ENCODE results near the gene KIR2DL4. TPM values are rescaled to one million over a fixed set of nuclear protein-coding genes. Genes with fewer than 3 reads are reported as not detected.
"Not testable (repeated sequence)": the region's sequence is repeated elsewhere in the genome, so short reads cannot be mapped to it uniquely, and the experiment has no call there.

KIR2DL4 gene
- total and polyA plus RNA-seq, 12 donors = 0.04 to 0.62 TPM; not detected in 10

DNA sequence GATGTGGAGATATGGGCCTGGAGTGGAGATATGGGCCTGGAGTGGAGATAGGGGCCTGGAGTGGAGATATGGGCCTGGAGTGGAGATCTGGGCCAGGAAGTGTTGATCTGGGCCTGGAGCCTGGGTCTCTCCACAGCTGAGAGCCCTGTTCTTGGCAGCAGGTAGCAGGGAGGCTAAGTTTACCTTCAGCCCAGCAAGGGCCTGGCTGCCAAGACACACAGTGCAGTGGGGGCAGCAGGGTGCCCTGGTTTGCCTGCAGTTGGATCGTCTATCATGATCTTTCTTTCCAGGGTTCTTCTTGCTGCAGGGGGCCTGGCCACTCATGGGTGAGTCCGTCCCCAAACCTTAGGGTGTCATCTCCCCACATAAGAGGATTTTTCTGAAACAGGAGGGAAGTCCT is 47.5 kb downstream of the KIR2DL4 start:
- no peak overlapping the region for H3K27ac ChIP-seq
- intact Hi-C loops (cut with DNase I) = no loop called here
- WGBS, 2 donors = 45 to 63% methylated on average over 2 of the region's 2 CpGs
- peaks cover 0 to 9% (median 0%) of the 10 kb centered on the region in 7 donors for H3K27me3 ChIP-seq
- DNase-seq (no peak), ATAC-seq (no peak)
- no peak overlapping the region for H3K4me3 ChIP-seq
- no peaks in the 10 kb centered on the region for H3K4me1 ChIP-seq
- no peak for TF ChIP-seq CTCF (IDR thresholded peaks at IDR 0.05)
- H3K9me3 ChIP-seq = peaks cover 0 to 8% (median 0%) of the 10 kb centered on the region in 11 donors
- no peaks in the 10 kb centered on the region for H3K36me3 ChIP-seq

DNA sequence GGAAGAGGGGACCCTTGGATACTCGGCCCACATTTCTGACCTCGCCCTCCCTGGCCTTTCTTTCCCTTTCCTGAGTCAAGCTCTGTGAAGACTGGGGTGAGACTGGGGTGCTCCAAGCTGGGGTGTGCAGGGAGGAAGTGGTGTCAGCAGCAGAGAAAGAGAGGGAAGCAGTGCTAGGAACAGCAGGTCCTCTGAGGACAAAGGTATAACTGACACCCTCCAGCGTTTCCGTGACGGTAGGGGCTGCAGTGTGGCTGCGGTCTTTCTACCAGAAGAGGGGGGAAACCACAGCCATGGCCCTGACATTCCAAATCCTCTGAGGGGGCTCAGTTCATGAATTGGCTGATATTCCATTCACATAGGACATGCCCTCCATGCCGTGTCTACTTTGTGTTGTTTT is 47.9 kb downstream of the KIR2DL4 start:
- no peak overlapping the region for H3K4me3 ChIP-seq
- DNase-seq (no peak), ATAC-seq (no peak)
- 82 to 84% methylated on average over 7 of the region's 7 CpGs for WGBS, 2 donors
- peaks cover 0 to 5% (median 0%) of the 10 kb centered on the region in 11 donors for H3K9me3 ChIP-seq
- H3K27ac ChIP-seq = no peak overlapping the region
- TF ChIP-seq CTCF (IDR thresholded peaks at IDR 0.05) = no peak
- no peaks in the 10 kb centered on the region for H3K4me1 ChIP-seq
- H3K27me3 ChIP-seq = peaks cover 0 to 9% (median 0%) of the 10 kb centered on the region in 7 donors
- H3K36me3 ChIP-seq = no peaks in the 10 kb centered on the region
- intact Hi-C loops (cut with DNase I) = no loop called here

GRCh38 chr19:54855241-54855640 is 51.8 kb downstream of the KIR2DL4 start:
- ATAC-seq; H3K27ac ChIP-seq; H3K9me3 ChIP-seq; DNase-seq; H3K4me3 ChIP-seq; H3K27me3 ChIP-seq; H3K36me3 ChIP-seq; H3K4me1 ChIP-seq; intact Hi-C loops (cut with DNase I): not testable (repeated sequence)
- 47 to 68% methylated on average over 1 of the region's 1 CpG for WGBS, 2 donors

GRCh38 chr19:54858476-54858875 is 55.1 kb downstream of the KIR2DL4 start:
- ATAC-seq; H3K9me3 ChIP-seq; H3K27me3 ChIP-seq; intact Hi-C loops (cut with DNase I); H3K4me3 ChIP-seq; H3K36me3 ChIP-seq; DNase-seq; H3K27ac ChIP-seq; H3K4me1 ChIP-seq: not testable (repeated sequence)
- 54% methylated on average over 3 of the region's 3 CpGs for WGBS, 2 donors

GRCh38 chr19:54859421-54859820 is 56.0 kb downstream of the KIR2DL4 start:
- not testable (repeated sequence) for DNase-seq

DNA sequence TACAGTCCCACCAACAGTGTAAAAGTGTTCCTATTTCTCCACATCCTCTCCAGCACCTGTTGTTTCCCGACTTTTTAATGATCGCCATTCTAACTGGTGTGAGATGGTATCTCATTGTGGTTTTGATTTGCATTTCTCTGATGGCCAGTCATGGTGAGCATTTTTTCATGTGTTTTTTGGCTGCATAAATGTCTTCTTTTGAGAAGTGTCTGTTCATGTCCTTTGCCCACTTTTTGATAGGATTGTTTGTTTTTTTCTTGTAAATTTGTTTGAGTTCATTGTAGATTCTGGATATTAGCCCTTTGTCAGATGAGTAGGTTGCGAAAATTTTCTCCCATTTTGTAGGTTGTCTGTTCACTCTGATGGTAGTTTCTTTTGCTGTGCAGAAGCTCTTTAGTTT is 60.0 kb downstream of the KIR2DL4 start:
- ATAC-seq; H3K27me3 ChIP-seq; H3K36me3 ChIP-seq; H3K27ac ChIP-seq; DNase-seq; H3K4me1 ChIP-seq; H3K4me3 ChIP-seq; intact Hi-C loops (cut with DNase I); H3K9me3 ChIP-seq: not testable (repeated sequence)
- 100% methylated on average over 1 of the region's 3 CpGs; no CpG with 5 or more reads in 1 of the 2 donors for whole genome bisulfite sequencing, 2 donors

More at GRCh38 chr19:54859421-54859820, 56.0 kb downstream of the KIR2DL4 start:
- H3K4me3 ChIP-seq; H3K36me3 ChIP-seq; H3K9me3 ChIP-seq; H3K4me1 ChIP-seq; ATAC-seq; H3K27ac ChIP-seq; H3K27me3 ChIP-seq; intact Hi-C loops (cut with DNase I): not testable (repeated sequence)
- WGBS, 2 donors = 66 to 74% methylated on average over 7 of the region's 7 CpGs

Other genes starting within 250 kb of the KIR2DL4 start
- 1 to 10 TPM in 6 of 10 donors, under 1 TPM in 4; 0.31 to 3.3 (median 1.2) TPM for gene LILRA2, start 229.8 kb upstream of the KIR2DL4 start, total RNA-seq
- gene LILRA2, start 229.8 kb upstream of the KIR2DL4 start, polyA plus RNA-seq = under 1 TPM; 0.22 to 0.87 TPM
- gene LILRA1, start 210.0 kb upstream of the KIR2DL4 start, total RNA-seq = 1 to 10 TPM in 1 of 10 donors, under 1 TPM in 9; 0.21 to 2.8 (median 0.41) TPM
- under 1 TPM; 0.19 to 0.29 TPM for gene LILRA1, start 210.0 kb upstream of the KIR2DL4 start, polyA plus RNA-seq
- 10 to 100 TPM in 1 of 10 donors, 1 to 10 TPM in 6, under 1 TPM in 3; 0.28 to 16.9 (median 1.5) TPM for gene LILRB1, start 173.1 kb upstream of the KIR2DL4 start, total RNA-seq
- 1 to 10 TPM in 1 of 2 donors, under 1 TPM in 1; 0.54 to 1.4 TPM for gene LILRB1, start 173.1 kb upstream of the KIR2DL4 start, polyA plus RNA-seq
- 10 to 100 TPM in 1 of 10 donors, 1 to 10 TPM in 8, under 1 TPM in 1; 0.99 to 22.4 (median 1.8) TPM for gene LILRB4, start 140.6 kb upstream of the KIR2DL4 start, total RNA-seq
- gene LILRB4, start 140.6 kb upstream of the KIR2DL4 start, polyA plus RNA-seq = 1 to 10 TPM; 2.0 to 2.2 TPM
- not detected for gene KIR3DL3, start 79.2 kb upstream of the KIR2DL4 start, total RNA-seq
- gene KIR3DL3, start 79.2 kb upstream of the KIR2DL4 start, polyA plus RNA-seq = not detected
- under 1 TPM in 1 of 10 donors, not detected in 9; 0.42 TPM for gene KIR2DL3, start 65.1 kb upstream of the KIR2DL4 start, total RNA-seq
- gene KIR2DL3, start 65.1 kb upstream of the KIR2DL4 start, polyA plus RNA-seq = under 1 TPM in 1 of 2 donors, not detected in 1; 0.03 TPM
- gene KIR2DL1, start 33.8 kb upstream of the KIR2DL4 start, total RNA-seq = under 1 TPM in 1 of 10 donors, not detected in 9; 0.16 TPM
- gene KIR2DL1, start 33.8 kb upstream of the KIR2DL4 start, polyA plus RNA-seq = under 1 TPM in 1 of 2 donors, not detected in 1; 0.04 TPM
- gene KIR3DL1, start 12.9 kb downstream of the KIR2DL4 start, total RNA-seq = under 1 TPM in 3 of 10 donors, not detected in 7; 0.13 to 0.90 (median 0.14) TPM
- not detected for gene KIR3DL1, start 12.9 kb downstream of the KIR2DL4 start, polyA plus RNA-seq
- under 1 TPM in 2 of 10 donors, not detected in 8; 0.14 to 0.28 TPM for gene KIR2DS4, start 29.1 kb downstream of the KIR2DL4 start, total RNA-seq
- not detected for gene KIR2DS4, start 29.1 kb downstream of the KIR2DL4 start, polyA plus RNA-seq
- under 1 TPM in 1 of 10 donors, not detected in 9; 0.95 TPM for gene KIR3DL2, start 46.8 kb downstream of the KIR2DL4 start, total RNA-seq
- not detected for gene KIR3DL2, start 46.8 kb downstream of the KIR2DL4 start, polyA plus RNA-seq
- 1 to 10 TPM in 2 of 10 donors, under 1 TPM in 5, not detected in 3; 0.33 to 1.8 (median 0.68) TPM for gene FCAR, start 70.6 kb downstream of the KIR2DL4 start, total RNA-seq
- gene FCAR, start 70.6 kb downstream of the KIR2DL4 start, polyA plus RNA-seq = under 1 TPM in 1 of 2 donors, not detected in 1; 0.19 TPM
- gene NCR1, start 102.5 kb downstream of the KIR2DL4 start, total RNA-seq = under 1 TPM in 3 of 10 donors, not detected in 7; 0.38 to 0.81 (median 0.60) TPM
- gene NCR1, start 102.5 kb downstream of the KIR2DL4 start, polyA plus RNA-seq = not detected
- not detected for gene NLRP7, start 143.9 kb downstream of the KIR2DL4 start, total RNA-seq
- gene NLRP7, start 143.9 kb downstream of the KIR2DL4 start, polyA plus RNA-seq = not detected
- 1 to 10 TPM in 1 of 10 donors, under 1 TPM in 3, not detected in 6; 0.33 to 2.8 (median 0.53) TPM for gene NLRP2, start 162.8 kb downstream of the KIR2DL4 start, total RNA-seq
- gene NLRP2, start 162.8 kb downstream of the KIR2DL4 start, polyA plus RNA-seq = under 1 TPM in 1 of 2 donors, not detected in 1; 0.04 TPM
- gene GP6, start 234.7 kb downstream of the KIR2DL4 start, total RNA-seq = under 1 TPM; 0.37 to 0.73 (median 0.46) TPM
- 1 to 10 TPM in 1 of 2 donors, under 1 TPM in 1; 0.58 to 1.5 TPM for gene GP6, start 234.7 kb downstream of the KIR2DL4 start, polyA plus RNA-seq

All from heart right ventricle (tissue), 16 donors.